IMR-90 (cell line): ENCODE results near the gene KAZN.

Experiments used
- CEBPB ChIP-seq: IDR thresholded peaks from 2 replicates; pipeline ENCODE4 v1.6.1; 2012; ENCODE audit warnings: low read depth, low read length, improper control_type of control experiment
- MAFK ChIP-seq: IDR thresholded peaks from 2 replicates; pipeline ENCODE4 v1.6.1; 2012; ENCODE audit warnings: low read depth, low read length, improper control_type of control experiment
- NFE2L2 ChIP-seq: fragments of 150-350 bp; IDR thresholded peaks from 2 replicates; pipeline ENCODE4 v1.6.1; 2016; ENCODE audit warnings: low read depth, mild to moderate bottlenecking, low read length
- POLR2A ChIP-seq: IDR thresholded peaks from 2 replicates; pipeline ENCODE4 v1.6.1; 2012; ENCODE audit warnings: mild to moderate bottlenecking, low read depth, low read length
- RAD21 ChIP-seq: IDR thresholded peaks from 2 replicates; pipeline ENCODE4 v1.6.1; 2012; ENCODE audit warnings: low read length, improper control_type of control experiment
- RFX5 ChIP-seq: IDR thresholded peaks from 2 replicates; pipeline ENCODE4 v1.8.0; 2012; ENCODE audit warnings: low read depth, mild to moderate bottlenecking, low read length, moderate library complexity
- SMC3 ChIP-seq: fragments of 150-350 bp; IDR thresholded peaks from 2 replicates; pipeline ENCODE4 v1.6.1; 2016; ENCODE audit warnings: low read depth, mild to moderate bottlenecking, antibody characterized with exemption, low read length, moderate library complexity
- TF ChIP-seq, protein P1 (sequence below): fragments of 150-350 bp; IDR thresholded peaks from 2 replicates; pipeline ENCODE4 v1.6.1; 2017; ENCODE audit warnings: mild to moderate bottlenecking, antibody characterized with exemption, low read length, low read depth
- TF ChIP-seq, protein P2 (sequence below): conservative IDR thresholded peaks from 2 replicates; pipeline ENCODE4 v1.5.1; 2012; ENCODE audit warnings: mild to moderate bottlenecking, low read depth, low read length, improper control_type of control experiment

DNA sequence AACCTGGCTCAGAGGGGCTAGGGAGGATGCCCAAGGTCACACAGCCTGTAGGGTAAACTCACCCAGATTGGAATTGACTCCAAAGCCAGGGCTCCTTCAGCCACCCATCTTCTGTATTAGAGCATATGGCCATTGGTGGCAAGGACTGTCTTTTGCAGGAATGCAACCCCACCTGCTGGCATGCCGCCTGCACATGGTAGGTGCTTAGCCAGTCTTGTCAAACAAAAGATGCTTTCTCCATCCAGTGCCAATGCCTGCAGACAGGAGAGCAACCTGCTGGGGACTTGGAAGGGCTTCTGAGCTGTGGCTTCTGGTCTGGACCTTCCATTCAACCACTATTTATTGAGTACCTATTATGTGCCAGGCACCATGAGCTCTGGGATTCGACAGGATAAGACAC is 459.8 kb downstream of the KAZN start:
- TF ChIP-seq, protein P1, sequence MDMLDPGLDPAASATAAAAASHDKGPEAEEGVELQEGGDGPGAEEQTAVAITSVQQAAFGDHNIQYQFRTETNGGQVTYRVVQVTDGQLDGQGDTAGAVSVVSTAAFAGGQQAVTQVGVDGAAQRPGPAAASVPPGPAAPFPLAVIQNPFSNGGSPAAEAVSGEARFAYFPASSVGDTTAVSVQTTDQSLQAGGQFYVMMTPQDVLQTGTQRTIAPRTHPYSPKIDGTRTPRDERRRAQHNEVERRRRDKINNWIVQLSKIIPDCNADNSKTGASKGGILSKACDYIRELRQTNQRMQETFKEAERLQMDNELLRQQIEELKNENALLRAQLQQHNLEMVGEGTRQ: no peak
- TF ChIP-seq, protein P2, sequence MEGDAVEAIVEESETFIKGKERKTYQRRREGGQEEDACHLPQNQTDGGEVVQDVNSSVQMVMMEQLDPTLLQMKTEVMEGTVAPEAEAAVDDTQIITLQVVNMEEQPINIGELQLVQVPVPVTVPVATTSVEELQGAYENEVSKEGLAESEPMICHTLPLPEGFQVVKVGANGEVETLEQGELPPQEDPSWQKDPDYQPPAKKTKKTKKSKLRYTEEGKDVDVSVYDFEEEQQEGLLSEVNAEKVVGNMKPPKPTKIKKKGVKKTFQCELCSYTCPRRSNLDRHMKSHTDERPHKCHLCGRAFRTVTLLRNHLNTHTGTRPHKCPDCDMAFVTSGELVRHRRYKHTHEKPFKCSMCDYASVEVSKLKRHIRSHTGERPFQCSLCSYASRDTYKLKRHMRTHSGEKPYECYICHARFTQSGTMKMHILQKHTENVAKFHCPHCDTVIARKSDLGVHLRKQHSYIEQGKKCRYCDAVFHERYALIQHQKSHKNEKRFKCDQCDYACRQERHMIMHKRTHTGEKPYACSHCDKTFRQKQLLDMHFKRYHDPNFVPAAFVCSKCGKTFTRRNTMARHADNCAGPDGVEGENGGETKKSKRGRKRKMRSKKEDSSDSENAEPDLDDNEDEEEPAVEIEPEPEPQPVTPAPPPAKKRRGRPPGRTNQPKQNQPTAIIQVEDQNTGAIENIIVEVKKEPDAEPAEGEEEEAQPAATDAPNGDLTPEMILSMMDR: no peak
- no peak for TF ChIP-seq POLR2A
- TF ChIP-seq SMC3: no peak
- TF ChIP-seq MAFK: no peak
- no peak for TF ChIP-seq RFX5
- TF ChIP-seq RAD21: no peak
- no peak for TF ChIP-seq NFE2L2
- no peak for TF ChIP-seq CEBPB
